HG03060 (cell line): ENCODE measurements around the gene FUBP3.
"Not testable (repeated sequence)": the region's sequence is repeated elsewhere in the genome, so short reads cannot be mapped to it uniquely, and the experiment has no call there.

Experiments used
- ATAC-seq: cut with Tn5 transposase; IDR thresholded peaks from one replicate; pipeline ENCODE4 v1.9.1; 2021; ENCODE audit warnings: low read depth, moderate number of reproducible peaks; ENCODE audit not compliant: unreplicated experiment

Gene FUBP3

DNA sequence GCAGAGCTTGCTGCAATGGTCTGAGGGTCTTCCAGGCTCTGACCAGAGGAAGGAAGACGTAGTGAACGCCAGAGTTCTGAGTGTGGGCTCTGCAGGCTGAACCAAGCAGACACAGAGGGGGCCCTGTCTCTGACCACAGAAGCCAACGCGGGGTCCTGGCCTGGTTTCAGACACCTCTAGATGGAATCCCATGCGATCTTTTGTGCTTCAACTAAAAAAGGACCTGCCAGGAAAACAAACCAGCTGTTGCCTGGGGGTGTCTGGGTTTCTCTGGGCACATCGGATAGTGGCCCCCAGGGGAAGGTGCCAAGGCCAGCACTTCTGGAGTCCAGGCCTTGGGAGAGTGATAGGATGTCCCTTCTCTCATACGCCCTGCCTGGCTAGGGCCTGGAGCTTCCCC, 97.9 kb downstream of the FUBP3 start:
- no peak for ATAC-seq

DNA sequence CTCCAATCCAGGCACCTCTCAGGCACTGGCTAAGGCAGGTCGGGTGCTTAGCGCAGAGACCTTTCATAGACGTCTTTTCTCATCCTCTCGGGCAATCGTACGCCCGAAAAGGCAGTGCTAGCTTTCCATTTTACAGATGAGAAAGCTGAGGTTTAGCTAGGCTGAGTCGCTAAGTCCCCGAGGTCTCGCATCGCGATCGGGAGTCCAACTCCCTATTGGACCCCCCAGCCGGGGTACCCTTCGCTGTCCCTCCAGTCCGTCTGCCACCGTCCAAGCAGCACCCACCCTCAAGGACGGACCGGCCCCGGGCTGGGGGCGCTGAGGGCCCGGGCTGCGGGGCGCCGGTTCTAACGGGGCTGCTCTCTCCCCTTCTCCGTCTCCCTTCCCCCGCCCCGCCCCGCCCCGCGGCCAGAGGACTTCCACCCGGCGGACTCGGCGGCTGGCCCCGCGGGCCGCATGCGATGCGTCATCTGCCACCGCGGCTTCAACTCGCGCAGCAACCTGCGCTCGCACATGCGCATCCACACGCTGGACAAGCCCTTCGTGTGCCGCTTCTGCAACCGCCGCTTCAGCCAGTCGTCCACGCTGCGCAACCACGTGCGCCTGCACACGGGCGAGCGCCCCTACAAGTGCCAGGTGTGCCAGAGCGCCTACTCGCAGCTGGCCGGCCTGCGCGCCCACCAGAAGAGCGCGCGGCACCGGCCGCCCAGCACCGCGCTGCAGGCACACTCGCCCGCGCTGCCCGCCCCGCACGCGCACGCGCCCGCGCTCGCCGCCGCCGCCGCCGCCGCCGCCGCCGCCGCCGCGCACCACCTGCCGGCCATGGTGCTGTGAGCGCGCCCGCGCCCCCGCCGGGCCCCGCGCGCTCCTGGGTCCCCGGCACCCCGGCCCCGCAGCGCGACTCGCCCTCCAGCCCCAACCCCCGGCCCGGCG, 101.7 kb downstream of the FUBP3 start:
- no peak for ATAC-seq

DNA sequence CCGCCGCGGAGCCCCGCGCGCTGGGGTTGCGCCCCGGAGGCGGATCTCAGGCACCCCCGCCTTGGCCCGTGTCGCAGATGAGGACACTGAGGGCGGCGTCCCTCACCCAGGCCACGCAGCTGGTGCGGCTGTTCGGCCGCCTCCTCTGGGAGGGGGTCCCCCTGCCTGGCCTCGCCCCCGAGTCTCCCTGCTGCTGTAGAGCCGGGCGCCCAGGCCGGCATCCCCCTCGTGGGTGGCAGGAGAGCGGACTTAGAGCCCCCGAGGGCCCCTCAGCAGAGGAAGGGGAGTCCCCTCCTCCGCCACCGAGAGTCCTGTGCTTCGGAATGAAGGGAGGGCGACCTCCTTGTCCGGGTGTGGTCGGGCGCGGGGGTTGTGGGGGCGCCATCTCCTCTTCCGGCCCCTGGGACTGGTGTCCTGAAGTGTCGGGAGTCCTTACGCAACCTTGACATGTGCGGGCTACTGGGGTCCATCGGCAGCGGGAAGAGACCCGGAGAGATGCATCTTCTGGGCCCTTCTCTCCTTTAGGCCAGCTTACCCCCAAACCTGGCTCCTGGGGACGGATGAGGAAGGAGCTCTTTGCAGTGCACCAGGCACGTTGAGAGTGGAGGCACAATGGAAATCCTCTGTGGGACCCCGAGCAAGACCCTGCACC, 102.5 kb downstream of the FUBP3 start:
- ATAC-seq, result no peak

DNA sequence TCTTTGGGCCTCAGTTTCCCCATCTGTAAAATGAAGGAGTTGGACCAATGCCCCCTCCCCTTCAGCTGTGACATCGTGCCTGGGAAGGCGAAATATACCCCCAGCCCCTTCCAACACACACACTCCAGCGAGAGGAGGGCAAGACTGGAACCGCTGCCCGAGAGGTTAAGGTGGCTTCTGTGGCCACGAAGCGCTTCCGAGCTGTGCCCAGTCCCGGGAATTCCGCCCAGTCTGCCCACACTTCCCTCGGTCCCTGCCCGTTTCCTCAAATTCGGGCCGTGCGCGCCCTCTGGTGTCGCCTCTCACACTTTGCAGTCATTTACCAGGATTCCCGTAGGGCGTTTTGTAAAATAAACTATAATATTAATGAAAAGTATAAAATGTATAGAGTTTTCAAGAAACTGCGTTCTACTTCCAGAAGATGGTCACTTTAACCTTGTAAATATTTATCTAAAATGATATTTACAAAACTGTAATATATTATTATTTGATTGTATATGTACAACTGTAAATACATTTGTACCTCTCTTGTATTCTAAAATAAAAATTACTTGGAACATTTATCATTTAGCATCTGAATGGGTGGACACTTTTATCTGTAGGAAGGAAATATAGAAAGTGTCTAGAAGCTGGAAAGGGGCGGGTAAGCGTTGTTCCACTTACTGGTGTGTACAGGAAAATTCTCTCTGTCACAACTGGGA, 103.2 kb downstream of the FUBP3 start:
- ATAC-seq, result no peak

DNA sequence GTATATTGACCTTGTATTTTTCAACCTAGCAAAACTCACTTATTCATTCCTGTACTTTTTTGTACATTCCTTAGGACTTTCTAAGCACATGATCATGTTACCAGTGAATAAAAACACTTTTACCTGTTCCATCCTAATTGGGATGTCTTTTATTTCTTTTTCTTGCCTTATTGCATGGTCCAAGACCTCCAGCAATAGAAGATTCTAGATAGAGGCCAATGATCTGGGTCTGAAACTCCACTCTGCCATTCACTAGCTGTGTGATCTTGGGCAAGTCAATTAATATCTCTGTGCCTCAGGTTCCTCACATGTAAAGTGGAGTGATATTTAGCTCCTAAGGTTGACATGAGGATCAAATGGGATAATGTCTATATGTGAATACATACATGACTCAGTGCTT, 105.7 kb downstream of the FUBP3 start:
- no peak for ATAC-seq

DNA sequence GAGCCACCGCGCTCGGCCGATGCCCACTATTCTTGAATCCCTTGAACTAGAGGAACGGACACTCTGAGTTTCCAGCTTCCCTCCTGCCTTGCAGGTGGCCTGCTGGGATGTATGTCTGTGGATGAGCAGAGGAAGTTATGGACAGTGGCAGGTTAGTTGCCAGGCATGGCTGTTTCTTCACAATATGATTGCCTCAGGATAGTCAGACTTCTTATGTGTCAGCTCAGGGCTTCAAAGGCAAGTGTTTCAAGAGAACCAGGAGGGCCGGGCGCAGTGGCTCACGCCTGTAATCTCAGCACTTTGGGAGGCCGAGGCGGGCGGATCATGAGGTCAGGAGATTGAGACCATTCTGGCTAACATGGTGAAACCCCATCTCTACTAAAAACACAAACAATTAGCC, 106.6 kb downstream of the FUBP3 start:
- ATAC-seq, result not testable (repeated sequence)

DNA sequence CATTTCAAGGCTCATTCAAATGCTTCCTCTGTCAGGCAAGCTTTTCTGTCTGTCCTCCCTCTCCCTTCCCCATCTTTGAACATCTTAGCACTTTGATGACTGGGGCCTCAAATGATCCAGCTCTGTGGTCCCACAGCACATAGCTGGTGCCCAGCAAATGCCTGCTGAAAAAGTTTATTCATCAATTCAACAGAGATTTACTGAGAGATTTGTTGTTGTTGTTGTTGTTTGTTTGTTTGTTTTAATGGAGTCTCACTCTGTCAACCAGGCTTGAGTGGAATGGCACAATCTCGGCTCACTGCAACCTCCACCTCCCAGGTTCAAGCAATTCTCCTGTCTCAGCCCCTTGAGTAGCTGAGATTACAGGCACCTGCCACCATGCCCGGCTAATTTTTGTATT, 108.2 kb downstream of the FUBP3 start:
- no peak for ATAC-seq
